Cerebellar nuclear complex (tissue), 1 donor: Measurements from ENCODE around the gene ZNF98.

Experiments
- DNase-seq, 2 experiments: peaks; one replicate each; lab custom pipeline; 2025; lab: John Stamatoyannopoulos, UW

Gene ZNF98

DNA sequence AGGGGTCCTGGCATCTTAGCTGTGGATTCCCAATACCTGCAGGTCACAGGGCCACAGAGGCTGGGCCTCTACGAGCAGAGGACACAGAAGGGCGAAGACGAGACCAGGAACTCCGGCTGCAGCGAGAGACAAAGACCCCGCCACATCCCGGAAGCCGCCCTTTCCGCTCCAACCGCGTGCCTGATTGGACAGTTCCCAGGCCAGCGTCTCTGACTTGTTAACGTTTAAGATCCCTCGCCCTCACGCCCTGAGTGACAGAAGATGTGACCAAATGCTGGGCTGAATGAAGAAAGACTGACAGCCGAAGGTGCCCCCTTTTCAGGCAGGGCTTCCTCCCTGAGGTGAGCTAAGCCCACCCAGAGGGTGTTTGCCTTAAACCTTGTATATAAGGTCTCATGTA is at the start of gene ZNF98:
Gene ZNF98, minus strand, starts transcription at position 136 of the 400 bp plus-strand sequence. Its CDS starts 122 bp downstream, at position 14.
- no peak for DNase-seq

- no peak for DNase-seq
These were observed 24.5 kb upstream of the ZNF98 start for GRCh38 chr19:22446605-22447004.

- no peak for DNase-seq
These were observed 15.9 kb upstream of the ZNF98 start for GRCh38 chr19:22438011-22438410.

DNA sequence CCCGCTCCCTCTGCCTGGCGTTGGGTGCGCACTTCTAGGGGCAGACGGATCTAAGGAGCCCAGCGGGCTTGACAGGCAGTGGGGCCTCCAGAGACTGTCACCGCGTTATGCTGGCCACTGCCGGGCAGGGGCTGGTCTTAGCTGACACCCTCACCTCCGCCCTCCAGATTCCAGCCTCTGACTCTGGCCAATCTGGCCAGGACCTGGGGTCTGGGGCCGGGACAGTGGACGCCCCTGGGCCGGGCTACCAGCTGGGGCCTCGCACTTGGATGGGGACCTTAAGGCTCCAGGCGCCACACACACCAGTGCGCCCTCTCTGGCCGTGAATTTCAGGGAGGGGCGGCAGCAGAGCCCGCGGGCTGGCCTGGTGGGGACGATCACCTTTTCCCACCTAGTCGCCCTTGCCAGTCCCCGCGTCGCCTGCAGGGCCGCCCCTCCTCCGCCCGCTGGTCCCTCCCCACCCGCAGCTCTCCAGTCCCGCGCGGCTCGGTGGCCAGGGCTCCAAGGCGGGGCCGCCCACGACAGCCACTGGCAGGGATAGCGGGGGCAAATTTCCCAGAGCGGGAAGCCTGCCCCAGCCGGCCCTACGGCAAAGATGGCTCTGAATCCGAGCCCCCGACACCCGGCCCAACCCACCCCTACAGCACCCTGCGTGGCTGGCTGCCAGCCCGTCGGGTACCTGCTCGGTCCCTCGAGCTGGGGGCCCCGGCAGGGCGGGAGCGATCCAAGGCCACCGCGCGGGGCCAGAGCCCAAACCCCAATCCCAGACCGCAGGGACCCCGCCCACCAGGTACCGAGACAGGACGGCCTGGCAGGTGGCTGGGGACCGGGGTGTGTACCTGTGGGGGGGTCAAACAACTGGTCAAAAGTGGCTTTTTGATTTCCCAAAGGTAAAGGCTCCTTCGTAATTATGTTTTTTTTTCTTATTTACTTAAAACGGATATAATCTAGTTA is 6.1 kb upstream of the ZNF98 start:
- DNase-seq: no peak

DNA sequence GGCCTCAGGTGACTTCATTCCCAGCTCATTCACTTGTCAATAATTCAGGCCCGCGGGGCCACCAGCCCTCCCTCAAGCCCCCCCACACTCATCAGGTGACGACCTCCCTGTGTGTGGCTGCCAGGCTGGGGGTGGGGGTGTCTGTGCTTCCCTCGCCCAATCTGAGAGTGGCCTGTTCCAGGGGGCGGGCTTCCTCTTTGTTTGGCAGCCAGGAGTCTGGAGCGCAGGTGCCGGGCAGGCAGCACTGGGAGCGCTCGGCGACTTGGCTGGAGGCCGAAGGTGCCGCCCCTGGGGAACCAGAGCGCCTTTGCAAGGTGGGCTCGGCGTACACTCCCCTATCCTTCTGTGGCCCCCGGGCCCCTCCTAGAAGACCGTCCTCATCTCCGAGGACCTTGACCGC is 5.4 kb upstream of the ZNF98 start:
- no peak for DNase-seq

GRCh38 chr19:22426901-22427300 is 4.8 kb upstream of the ZNF98 start:
- no peak for DNase-seq

DNA sequence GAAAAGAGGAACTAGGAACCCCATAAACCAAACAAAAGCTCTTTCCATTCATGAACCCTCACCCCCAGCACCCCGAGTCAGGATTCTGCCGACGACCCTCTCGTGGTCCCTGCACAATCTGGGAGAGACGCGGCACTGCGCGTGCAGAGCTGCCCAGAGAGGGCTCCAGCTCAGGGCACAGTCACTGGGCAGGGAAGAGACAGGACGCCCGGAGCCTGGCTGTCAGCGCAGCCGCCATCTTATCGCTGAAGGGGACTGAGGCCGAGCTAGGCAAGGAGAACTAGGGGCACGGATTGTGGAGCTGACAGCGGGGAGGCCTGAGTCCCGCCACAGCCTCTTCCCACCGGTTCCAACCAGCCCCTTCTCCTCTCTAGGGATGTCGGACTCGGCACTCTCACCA is 349 bp downstream of the ZNF98 start:
- DNase-seq: no peak

DNA sequence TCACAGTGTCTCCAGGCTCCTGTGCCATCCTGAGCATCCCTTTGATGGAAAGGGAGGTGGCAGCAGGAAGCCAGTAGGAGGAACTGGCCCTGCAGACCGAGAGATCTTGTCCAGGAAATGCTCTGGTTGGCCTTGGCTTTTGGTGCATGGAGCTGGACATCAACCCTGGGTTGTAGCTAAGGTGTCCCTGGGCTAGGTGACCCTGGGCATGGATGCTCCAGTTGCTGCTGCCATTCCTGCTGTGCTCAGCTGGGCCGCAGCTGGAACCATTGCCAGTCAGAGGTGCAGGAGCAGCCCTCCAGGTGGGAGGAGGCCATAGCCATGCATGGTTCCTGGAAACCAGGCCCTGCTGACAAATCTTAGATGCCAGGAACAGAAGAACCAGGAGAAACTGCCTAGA is 67.5 kb downstream of the ZNF98 start:
- DNase-seq: no peak
